ENCODE data around the gene RPL7L1. TPM values are rescaled to one million over a fixed set of nuclear protein-coding genes. Genes with fewer than 3 reads are reported as not detected.

The RPL7L1 gene
- total RNA-seq, 2 donors from 2014 or later = 46.4 to 67.4 TPM

GRCh38 chr6:42846505-42846904 lies 32.9 kb upstream of the RPL7L1 start:
- intact Hi-C loops (cut with DNase I) = loop anchor here (10.0 kb wide), 1 partner anchor 62 kb away; the partner anchor contains the start of gene BICRAL
- no peaks in the 10 kb centered on the region for H3K36me3 ChIP-seq
- TF ChIP-seq CTCF (IDR thresholded peaks at IDR 0.05) = no peak
- no peak overlapping the region for H3K9ac ChIP-seq (ENCODE audit: low read depth in 2 of 2, low read length in 2 of 2)
- no peaks in the 10 kb centered on the region for H3K4me1 ChIP-seq
- no peak overlapping the region for H3K4me3 ChIP-seq
- no peak overlapping the region for H3K27ac ChIP-seq
- no peak for DNase-seq
- no peaks in the 10 kb centered on the region for H3K9me3 ChIP-seq
- no peaks in the 10 kb centered on the region for H3K27me3 ChIP-seq

- no peak for TF ChIP-seq CTCF (IDR thresholded peaks at IDR 0.05)
Measured at GRCh38 chr6:42848700-42849099, 30.7 kb upstream of the RPL7L1 start.

GRCh38 chr6:42851599-42851998 lies 27.8 kb upstream of the RPL7L1 start:
- intact Hi-C loops (cut with DNase I) = no loop called here
- no peak for DNase-seq
- TF ChIP-seq CTCF (IDR thresholded peaks at IDR 0.05) = no peak

More at GRCh38 chr6:42848700-42849099, 30.7 kb upstream of the RPL7L1 start:
- Histone ChIP-seq H3K9ac (ENCODE audit: low read depth in 2 of 2, low read length in 2 of 2) (no peak overlapping the region), H3K36me3 (peaks cover 11% of the 10 kb centered on the region), H3K9me3 (no peaks in the 10 kb centered on the region), H3K4me3 (no peak overlapping the region), H3K27me3 (no peaks in the 10 kb centered on the region), H3K27ac (no peak overlapping the region), H3K4me1 (no peaks in the 10 kb centered on the region)
- intact Hi-C loops (cut with DNase I) = loop anchor here (10.0 kb wide), 1 partner anchor 64 kb away; the partner anchor contains the start of gene BICRAL
- DNase-seq = no peak

GRCh38 chr6:42860036-42860435 lies 19.4 kb upstream of the RPL7L1 start:
- TF ChIP-seq CTCF (IDR thresholded peaks at IDR 0.05) = no peak
- intact Hi-C loops (cut with DNase I) = no loop called here

More at GRCh38 chr6:42851599-42851998, 27.8 kb upstream of the RPL7L1 start:
- Histone ChIP-seq H3K4me3 (no peak overlapping the region), H3K4me1 (no peaks in the 10 kb centered on the region), H3K9me3 (no peaks in the 10 kb centered on the region), H3K27ac (no peak overlapping the region), H3K36me3 (peaks cover 12% of the 10 kb centered on the region), H3K9ac (ENCODE audit: low read depth in 2 of 2, low read length in 2 of 2) (no peak overlapping the region), H3K27me3 (no peaks in the 10 kb centered on the region)

GRCh38 chr6:42860481-42860880 lies 18.9 kb upstream of the RPL7L1 start:
- Histone ChIP-seq H3K36me3 (peaks cover 10% of the 10 kb centered on the region), H3K4me1 (no peaks in the 10 kb centered on the region), H3K9me3 (no peaks in the 10 kb centered on the region), H3K27me3 (no peaks in the 10 kb centered on the region), H3K27ac (no peak overlapping the region), H3K4me3 (no peak overlapping the region), H3K9ac (ENCODE audit: low read depth in 2 of 2, low read length in 2 of 2) (no peak overlapping the region)
- DNase-seq = no peak
- intact Hi-C loops (cut with DNase I) = no loop called here
- TF ChIP-seq CTCF (IDR thresholded peaks at IDR 0.05) = no peak

More at GRCh38 chr6:42860036-42860435, 19.4 kb upstream of the RPL7L1 start:
- no peak overlapping the region for H3K27ac ChIP-seq
- H3K9ac ChIP-seq (ENCODE audit: low read depth in 2 of 2, low read length in 2 of 2) = no peak overlapping the region
- H3K4me1 ChIP-seq = no peaks in the 10 kb centered on the region
- H3K36me3 ChIP-seq = peaks cover 10% of the 10 kb centered on the region
- H3K4me3 ChIP-seq = no peak overlapping the region
- no peak for DNase-seq
- no peaks in the 10 kb centered on the region for H3K27me3 ChIP-seq
- H3K9me3 ChIP-seq = no peaks in the 10 kb centered on the region

All from colonic mucosa (tissue), 4 donors.